HEK293T (cell line): ENCODE data around the gene ALDH18A1.
"Not testable (repeated sequence)": the region's sequence is repeated elsewhere in the genome, so short reads cannot be mapped to it uniquely, and the experiment has no call there.

ENCODE experiments used
- CTCF ChIA-PET: fragments of 350-600 bp; formaldehyde crosslinking; extraction: SDS; loops from one replicate; lab custom pipeline; 2021; ENCODE audit warnings: antibody characterized with exemption, inconsistent platforms; lab: Yijun Ruan, JAX
- POLR2A ChIA-PET: fragments of 350-600 bp; formaldehyde crosslinking; extraction: SDS; loops from one replicate; lab custom pipeline; 2020; ENCODE audit warnings: antibody characterized with exemption, inconsistent platforms; lab: Yijun Ruan, JAX
- DNase-seq: peaks from one replicate; pipeline ENCODE4 v3.0.0; 2012; ENCODE audit warnings: mixed read lengths; ENCODE audit errors: extremely low spot score
- ARNT ChIP-seq: fragments of 450-650 bp; IDR thresholded peaks from 2 replicates; pipeline ENCODE4 v1.6.1; 2017; ENCODE audit warnings: mild to moderate bottlenecking
- BHLHE40 ChIP-seq: fragments of 450-650 bp; IDR thresholded peaks from 2 replicates; pipeline ENCODE4 v1.6.1; 2016; ENCODE audit warnings: mild to moderate bottlenecking, moderate library complexity, borderline replicate concordance
- CTBP1 ChIP-seq: fragments of 450-650 bp; IDR thresholded peaks from 2 replicates; pipeline ENCODE4 v1.6.1; 2016; ENCODE audit warnings: borderline replicate concordance
- ELF4 ChIP-seq: fragments of 450-650 bp; IDR thresholded peaks from 2 replicates; pipeline ENCODE4 v1.6.1; 2017; ENCODE audit warnings: antibody characterized with exemption
- FOXA1 ChIP-seq: fragments of 450-650 bp; IDR thresholded peaks from 2 replicates; pipeline ENCODE4 v1.6.1; 2016; ENCODE audit warnings: mild to moderate bottlenecking
- FOXK2 ChIP-seq: fragments of 450-650 bp; IDR thresholded peaks from 2 replicates; pipeline ENCODE4 v1.6.1; 2016; ENCODE audit warnings: mild to moderate bottlenecking
- FOXM1 ChIP-seq: fragments of 450-650 bp; IDR thresholded peaks from 2 replicates; pipeline ENCODE4 v1.6.1; 2017; ENCODE audit warnings: mild to moderate bottlenecking, borderline replicate concordance
- HDGF ChIP-seq: fragments of 450-650 bp; IDR thresholded peaks from 2 replicates; pipeline ENCODE4 v1.6.1; 2017; ENCODE audit warnings: antibody characterized with exemption, borderline replicate concordance
- L3MBTL2 ChIP-seq: fragments of 450-650 bp; conservative IDR thresholded peaks from 2 replicates; pipeline ENCODE4 v1.6.1; 2016; ENCODE audit warnings: mild to moderate bottlenecking
- LEF1 ChIP-seq: fragments of 450-650 bp; IDR thresholded peaks from 2 replicates; pipeline ENCODE4 v1.6.1; 2017; ENCODE audit warnings: mild to moderate bottlenecking, borderline replicate concordance
- NFRKB ChIP-seq: fragments of 450-650 bp; IDR thresholded peaks from 2 replicates; pipeline ENCODE4 v1.6.1; 2016; ENCODE audit warnings: mild to moderate bottlenecking, moderate library complexity
- SP1 ChIP-seq: fragments of 450-650 bp; IDR thresholded peaks from 2 replicates; pipeline ENCODE4 v1.6.1; 2017
- SUZ12 ChIP-seq: fragments of 450-650 bp; IDR thresholded peaks from 2 replicates; pipeline ENCODE4 v1.6.1; 2016; ENCODE audit warnings: mild to moderate bottlenecking
- TARDBP ChIP-seq: fragments of 450-650 bp; IDR thresholded peaks from 2 replicates; pipeline ENCODE4 v1.6.1; 2016
- ZNF384 ChIP-seq: fragments of 450-650 bp; IDR thresholded peaks from 2 replicates; pipeline ENCODE4 v1.6.1; 2016
- TF ChIP-seq, protein P1 (sequence below): fragments of 450-650 bp; IDR thresholded peaks from 2 replicates; pipeline ENCODE4 v1.6.1; 2016

The ALDH18A1 gene

DNA sequence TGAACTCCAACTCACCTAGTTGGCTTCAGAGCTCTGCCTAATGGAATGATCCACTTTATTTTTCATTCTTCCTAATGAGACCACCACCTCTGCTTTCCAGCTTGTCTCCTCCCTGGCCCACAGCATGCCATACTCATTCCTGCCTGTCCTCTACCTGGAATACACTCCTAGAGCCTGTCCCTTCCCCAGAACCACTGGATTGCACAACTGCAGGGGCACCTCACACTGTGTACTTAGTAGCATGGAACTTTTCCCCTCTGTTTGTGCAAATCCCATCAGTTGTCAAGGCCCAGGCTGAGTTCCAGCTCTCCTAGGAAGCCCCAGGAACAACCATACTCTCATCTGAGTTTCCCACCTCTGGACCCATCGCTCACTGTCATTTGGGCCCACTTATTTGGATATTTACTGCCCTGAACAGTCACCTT lies 15.6 kb downstream of the ALDH18A1 start:
- CTCF ChIA-PET, result interaction anchor here (0.6 kb wide), 1 partner anchor 278 kb away, joined by 3 read pairs; no protein-coding TSS in a partner anchor
- POLR2A ChIA-PET, result no interaction called here
- TF ChIP-seq ZNF384 (no peak), HDGF (no peak), L3MBTL2 (no peak), SP1 (no peak), NFRKB (no peak), SUZ12 (no peak), BHLHE40 (no peak), FOXM1 (no peak), ELF4 (no peak), ARNT (no peak), FOXK2 (no peak), FOXA1 (no peak), LEF1 (no peak), TARDBP (no peak), CTBP1 (no peak)
- TF ChIP-seq, protein P1, sequence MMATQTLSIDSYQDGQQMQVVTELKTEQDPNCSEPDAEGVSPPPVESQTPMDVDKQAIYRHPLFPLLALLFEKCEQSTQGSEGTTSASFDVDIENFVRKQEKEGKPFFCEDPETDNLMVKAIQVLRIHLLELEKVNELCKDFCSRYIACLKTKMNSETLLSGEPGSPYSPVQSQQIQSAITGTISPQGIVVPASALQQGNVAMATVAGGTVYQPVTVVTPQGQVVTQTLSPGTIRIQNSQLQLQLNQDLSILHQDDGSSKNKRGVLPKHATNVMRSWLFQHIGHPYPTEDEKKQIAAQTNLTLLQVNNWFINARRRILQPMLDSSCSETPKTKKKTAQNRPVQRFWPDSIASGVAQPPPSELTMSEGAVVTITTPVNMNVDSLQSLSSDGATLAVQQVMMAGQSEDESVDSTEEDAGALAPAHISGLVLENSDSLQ, result no peak

DNA sequence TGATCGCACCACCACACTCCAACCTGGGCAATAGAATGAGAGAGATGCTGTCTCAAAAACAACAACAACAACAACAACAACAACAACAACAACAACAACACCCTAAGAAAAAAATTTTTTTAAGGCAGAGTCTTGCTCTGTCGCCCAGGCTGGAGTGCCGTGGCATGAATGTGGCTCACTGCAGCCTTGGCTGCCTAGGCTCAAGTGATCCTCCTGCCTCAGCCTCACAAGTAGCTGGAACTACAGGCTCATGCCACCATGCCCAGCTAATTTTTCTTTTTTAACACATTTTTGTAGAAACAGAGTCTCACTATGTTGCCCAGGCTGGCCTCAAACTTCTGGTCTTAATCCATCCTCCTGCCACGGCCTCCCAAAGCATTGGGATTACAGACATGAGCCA lies 18.6 kb downstream of the ALDH18A1 start:
- DNase-seq, result no peak
- POLR2A ChIA-PET, result no interaction called here
- TF ChIP-seq BHLHE40 (no peak), TARDBP (no peak), ZNF384 (no peak), ELF4 (no peak), FOXA1 (no peak)
- CTCF ChIA-PET, result no interaction called here

More for the DNA sequence above, 15.6 kb downstream of the ALDH18A1 start:
- no peak for DNase-seq

DNA sequence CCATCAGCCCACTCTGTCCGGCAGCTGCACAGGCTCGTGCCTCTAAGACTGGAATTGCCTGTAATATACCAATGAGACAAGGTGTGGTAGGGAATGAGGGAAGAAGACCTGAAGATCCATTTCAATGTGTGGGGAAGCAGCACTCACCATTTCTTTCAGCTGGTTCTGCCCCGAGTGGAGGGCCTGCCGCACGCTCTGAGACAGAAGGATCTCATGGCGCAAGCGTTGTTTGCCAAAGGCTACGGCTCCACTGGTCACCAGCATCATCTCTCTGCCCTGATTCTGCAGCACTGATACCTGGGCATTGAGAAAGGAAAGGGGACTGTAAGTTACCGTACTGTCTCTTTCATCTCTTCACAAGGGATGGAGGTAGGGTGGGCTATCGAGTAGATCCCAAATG lies 19.4 kb downstream of the ALDH18A1 start:
- DNase-seq, result no peak
- no peak for TF ChIP-seq HDGF
- no peak for TF ChIP-seq NFRKB
- no peak for TF ChIP-seq BHLHE40
- TF ChIP-seq, protein P1, result no peak
- no peak for TF ChIP-seq FOXA1
- TF ChIP-seq SP1, result no peak
- TF ChIP-seq ELF4, result no peak
- no peak for TF ChIP-seq SUZ12
- TF ChIP-seq ARNT, result no peak
- no peak for TF ChIP-seq TARDBP
- no peak for TF ChIP-seq CTBP1
- TF ChIP-seq ZNF384, result no peak
- TF ChIP-seq FOXK2, result no peak
- TF ChIP-seq LEF1, result no peak
- CTCF ChIA-PET, result interaction anchor here (0.6 kb wide), 1 partner anchor 819 kb away, joined by 4 read pairs; no protein-coding TSS in a partner anchor
- POLR2A ChIA-PET, result no interaction called here

DNA sequence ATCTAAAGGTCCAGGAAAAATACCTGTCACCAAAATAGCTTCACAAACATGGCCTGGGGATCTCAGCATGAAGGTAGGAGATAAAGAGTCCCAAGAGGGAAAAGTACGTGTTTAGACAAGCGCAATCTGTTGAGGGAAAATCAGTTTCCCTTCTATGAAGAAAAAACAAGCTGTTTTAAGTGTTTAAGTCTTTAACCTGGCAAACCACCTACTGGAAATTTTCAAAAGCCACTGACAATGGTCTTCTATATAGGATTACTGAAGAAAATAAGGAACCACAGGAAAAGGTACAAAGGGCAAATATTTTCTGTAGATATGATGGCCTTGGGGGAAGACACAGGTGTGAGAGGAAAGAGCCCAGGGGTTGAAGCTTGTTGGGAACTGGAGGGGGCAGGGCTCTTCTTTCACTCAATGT lies 21.2 kb downstream of the ALDH18A1 start:
- POLR2A ChIA-PET, result no interaction called here
- CTCF ChIA-PET, result interaction anchor here (0.6 to 1.1 kb wide), 3 partner anchors 35 to 58 kb away, joined by 3 to 5 read pairs (median 4); partner anchors contain the start of gene TCTN3

DNA sequence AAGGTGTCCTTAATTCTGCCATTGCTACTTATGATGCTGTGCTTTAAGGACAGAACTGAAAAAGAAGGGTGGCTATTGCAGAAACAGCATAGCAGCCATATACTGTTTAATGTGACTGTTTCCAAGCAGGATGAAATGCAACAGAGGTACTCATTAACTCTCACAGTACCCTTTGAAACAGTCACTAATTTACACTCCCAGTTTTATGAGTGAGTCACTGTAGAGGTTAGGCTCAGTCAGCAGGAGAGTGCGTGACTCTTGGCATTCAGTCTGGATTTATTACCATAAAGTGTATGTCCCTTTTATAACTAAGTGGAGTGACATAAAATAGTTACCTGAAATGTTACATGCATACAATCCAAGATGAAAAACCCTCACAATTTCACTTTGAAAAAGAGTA lies 27.7 kb downstream of the ALDH18A1 start:
- no peak for DNase-seq
- TF ChIP-seq CTBP1, result no peak
- TF ChIP-seq ELF4, result no peak
- no peak for TF ChIP-seq HDGF
- TF ChIP-seq NFRKB, result no peak
- no peak for TF ChIP-seq L3MBTL2
- TF ChIP-seq FOXM1, result no peak
- TF ChIP-seq, protein P1, result no peak
- no peak for TF ChIP-seq SUZ12
- no peak for TF ChIP-seq ZNF384
- ChIA-PET CTCF (no interaction called here), POLR2A (no interaction called here)

More for the DNA sequence above, 21.2 kb downstream of the ALDH18A1 start:
- TF ChIP-seq SUZ12 (no peak), ARNT (no peak), HDGF (no peak), FOXA1 (no peak)
- TF ChIP-seq, protein P1, result no peak
- no peak for DNase-seq

DNA sequence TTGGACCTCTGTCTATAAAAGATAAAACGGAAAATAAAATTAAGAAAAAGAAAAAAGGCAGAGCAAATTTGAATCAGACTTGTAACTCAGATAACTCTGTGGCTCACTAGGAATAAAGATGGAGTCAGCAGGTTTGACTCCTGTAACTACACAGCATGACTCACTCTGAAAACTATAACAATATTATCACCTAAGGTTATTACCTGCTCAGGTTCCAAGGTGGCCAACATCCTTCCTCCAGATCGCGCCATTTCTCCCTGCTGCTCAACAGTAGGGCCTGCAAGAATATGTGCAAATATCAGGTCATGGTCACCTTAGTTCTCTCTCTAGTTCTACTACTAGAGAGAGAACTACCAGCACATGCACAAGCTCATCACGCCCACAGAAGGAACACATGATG lies 30.0 kb downstream of the ALDH18A1 start:
- no peak for DNase-seq
- CTCF ChIA-PET, result no interaction called here
- TF ChIP-seq L3MBTL2 (no peak), TARDBP (no peak), ARNT (no peak), FOXK2 (no peak), HDGF (no peak), ELF4 (no peak), ZNF384 (no peak), NFRKB (no peak), FOXA1 (no peak), BHLHE40 (no peak), SP1 (no peak), CTBP1 (no peak), LEF1 (no peak), FOXM1 (no peak), SUZ12 (no peak)
- TF ChIP-seq, protein P1, result no peak
- POLR2A ChIA-PET, result no interaction called here

DNA sequence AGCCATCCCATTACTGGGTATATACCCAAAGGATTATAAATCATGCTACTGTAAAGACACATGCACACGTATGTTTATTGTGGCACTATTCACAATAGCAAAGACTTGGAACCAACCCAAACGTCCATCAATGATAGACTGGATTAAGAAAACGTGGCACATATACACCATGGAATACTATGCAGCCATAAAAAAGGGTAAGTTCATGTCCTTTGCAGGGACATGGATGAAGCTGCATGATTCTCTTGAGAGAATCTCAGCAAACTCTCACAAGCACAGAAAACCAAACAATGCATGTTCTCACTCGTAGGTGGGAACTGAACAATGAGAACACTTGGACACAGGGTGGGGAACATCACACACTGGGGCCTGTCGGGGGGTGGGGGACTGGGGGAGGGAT lies 36.1 kb downstream of the ALDH18A1 start:
- DNase-seq, POLR2A ChIA-PET, CTCF ChIA-PET: not testable (repeated sequence)
